Hypothalamus (tissue), 51 donors: ENCODE data around the gene STT3B.

ENCODE experiments used
- DNase-seq, 51 donors: peaks; one replicate each; lab custom pipeline; 2025; lab: John Stamatoyannopoulos, UW

The STT3B gene

GRCh38 chr3:31546162-31546561 is 13.4 kb downstream of the STT3B start:
- DNase-seq = no peak

GRCh38 chr3:31546725-31547124 is 14.0 kb downstream of the STT3B start:
- DNase-seq = no peak

DNA sequence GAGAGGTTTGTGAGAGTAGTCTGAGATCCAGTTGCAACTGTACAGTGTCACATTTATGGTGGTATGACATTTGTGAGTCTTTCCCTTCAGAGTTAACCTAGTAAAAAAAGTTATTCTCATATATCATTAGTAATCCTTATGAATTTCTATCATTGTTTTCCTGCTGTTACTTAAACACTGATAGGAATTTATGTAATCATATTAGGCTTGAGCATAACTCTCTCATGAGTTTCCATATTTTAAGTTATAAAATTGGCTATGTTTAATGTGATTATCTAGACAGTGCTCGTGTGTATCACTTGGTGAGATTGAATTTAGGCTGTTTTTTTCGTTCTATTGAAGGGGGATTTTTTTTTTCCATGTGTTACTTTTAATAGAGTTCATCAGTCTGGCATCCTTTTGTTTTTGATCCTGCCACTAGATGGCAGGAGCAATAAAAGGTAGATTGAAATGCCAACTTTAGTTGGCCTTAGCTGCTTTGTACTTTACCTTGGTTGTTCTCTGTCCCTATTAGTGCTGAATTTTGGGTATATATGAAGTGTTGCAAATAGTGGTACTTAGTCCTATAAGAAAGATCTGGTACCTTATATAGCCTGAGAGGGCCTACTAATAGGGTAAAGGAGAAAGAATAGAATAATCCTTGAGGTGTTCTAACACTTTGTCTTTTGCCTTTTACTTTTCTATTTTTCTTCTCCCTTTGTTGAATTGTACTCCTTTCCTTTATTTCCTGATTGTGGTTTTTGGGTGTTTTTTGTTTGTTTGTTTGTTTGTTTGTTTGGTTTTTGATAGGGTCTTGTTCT is 17.9 kb downstream of the STT3B start:
- no peak for DNase-seq

GRCh38 chr3:31551646-31552045 is 18.9 kb downstream of the STT3B start:
- DNase-seq = no peak

- DNase-seq = no peak
These were observed 19.4 kb downstream of the STT3B start for GRCh38 chr3:31552103-31552502.

GRCh38 chr3:31553258-31553657 is 20.5 kb downstream of the STT3B start:
- no peak for DNase-seq

- no peak for DNase-seq
These were observed 22.5 kb downstream of the STT3B start for GRCh38 chr3:31555204-31555603.

- no peak for DNase-seq
These were observed 27.3 kb downstream of the STT3B start for GRCh38 chr3:31559872-31560534.

DNA sequence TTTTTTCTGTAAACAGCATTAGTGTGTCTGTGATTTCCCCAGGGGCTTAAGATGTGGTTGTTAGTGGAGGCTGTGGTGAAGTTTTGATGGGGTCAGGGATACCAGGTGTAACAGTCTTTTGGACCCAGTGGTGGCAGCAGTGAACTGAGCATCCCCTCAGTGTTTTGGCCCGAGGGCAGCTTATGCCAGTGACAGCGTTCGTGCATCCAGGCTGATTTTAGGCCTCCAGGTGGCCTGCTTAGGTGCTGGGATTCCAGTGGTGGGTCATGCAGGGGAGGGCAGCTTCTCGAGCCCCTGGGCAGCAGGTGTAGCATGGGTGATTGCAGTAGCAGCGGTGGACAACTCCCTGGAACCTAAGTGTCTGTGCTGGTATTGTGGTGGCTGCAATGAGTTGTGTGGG is 29.2 kb downstream of the STT3B start:
- no peak for DNase-seq

DNA sequence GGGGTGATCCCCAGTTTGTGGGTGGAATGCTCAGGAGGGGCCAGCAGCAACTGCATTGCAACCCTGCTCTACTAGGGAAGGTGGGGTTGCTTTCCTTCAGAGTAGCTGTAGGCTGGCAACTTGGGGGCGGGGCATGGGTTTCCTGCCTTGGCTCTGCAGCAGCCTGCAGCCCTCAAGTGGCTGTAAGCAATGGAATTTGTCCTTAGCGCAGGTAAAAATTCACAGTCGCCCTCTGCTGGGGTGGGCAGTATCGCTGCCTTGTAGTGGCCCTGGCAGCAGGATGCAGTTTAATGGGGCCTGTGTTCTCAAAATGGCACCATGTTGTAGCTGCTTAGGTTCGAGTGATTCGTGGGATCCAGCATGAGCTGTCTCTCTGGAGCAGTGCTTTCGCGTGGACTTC is 29.8 kb downstream of the STT3B start:
- DNase-seq = no peak

- no peak for DNase-seq
These were observed 32.6 kb downstream of the STT3B start for GRCh38 chr3:31565288-31565687.

DNA sequence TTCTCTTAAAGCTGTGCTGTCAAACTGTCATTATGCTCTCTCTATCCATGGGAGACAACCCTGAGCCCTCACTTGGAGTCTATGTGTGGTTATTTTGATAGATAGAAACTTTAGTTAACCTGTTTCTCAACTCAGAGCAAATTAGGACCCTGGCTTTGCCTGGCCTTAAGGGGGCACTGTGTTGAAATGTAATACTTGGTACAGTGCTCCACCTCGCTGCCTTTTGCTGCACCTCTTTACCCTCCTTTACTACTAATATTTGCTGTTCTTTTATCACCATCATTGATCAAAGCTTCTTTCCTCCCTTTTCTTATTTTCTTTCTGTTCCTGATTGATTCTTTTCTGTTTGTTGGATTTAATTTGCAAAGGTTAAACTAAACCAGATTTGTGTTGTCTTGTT is 34.3 kb downstream of the STT3B start:
- DNase-seq = no peak

- DNase-seq = no peak
These were observed 35.9 kb downstream of the STT3B start for GRCh38 chr3:31568649-31569048.

- no peak for DNase-seq
These were observed 38.6 kb downstream of the STT3B start for GRCh38 chr3:31571325-31571724.

DNA sequence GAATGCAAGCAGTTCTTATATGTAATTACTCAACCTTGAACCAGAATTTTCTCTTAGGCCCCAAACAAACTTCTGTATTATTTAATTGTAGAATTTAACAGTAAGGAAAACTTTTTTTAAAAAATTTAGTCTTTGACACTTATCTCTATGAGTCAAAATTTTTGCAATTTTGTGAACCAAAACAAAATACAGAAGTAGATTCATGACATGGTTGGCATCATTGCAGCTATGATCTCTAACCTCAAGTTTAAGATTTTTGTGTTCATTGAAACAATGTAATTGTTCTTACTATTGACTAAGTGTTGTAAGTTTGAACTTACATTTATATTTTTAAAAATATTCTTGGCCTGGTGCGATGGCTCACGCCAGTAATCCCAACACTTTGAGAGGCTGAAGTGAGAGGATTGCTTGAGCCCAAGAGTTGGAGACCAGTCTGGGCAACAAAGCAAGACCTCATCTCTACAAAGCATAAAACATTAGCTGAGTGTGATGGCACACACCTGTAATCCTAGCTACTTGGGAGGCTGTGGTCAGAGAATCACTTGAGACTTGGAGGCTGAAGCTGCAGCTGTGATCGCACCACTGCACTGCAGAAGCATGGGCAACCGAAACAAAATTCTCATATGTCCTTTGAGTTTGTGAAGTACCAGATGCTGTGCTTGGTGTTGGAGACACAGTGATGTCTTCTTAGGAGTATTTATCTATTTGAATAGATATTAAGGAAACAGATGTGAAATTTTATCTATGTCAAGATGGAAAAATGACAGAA is 39.7 kb downstream of the STT3B start:
- DNase-seq = no peak

DNA sequence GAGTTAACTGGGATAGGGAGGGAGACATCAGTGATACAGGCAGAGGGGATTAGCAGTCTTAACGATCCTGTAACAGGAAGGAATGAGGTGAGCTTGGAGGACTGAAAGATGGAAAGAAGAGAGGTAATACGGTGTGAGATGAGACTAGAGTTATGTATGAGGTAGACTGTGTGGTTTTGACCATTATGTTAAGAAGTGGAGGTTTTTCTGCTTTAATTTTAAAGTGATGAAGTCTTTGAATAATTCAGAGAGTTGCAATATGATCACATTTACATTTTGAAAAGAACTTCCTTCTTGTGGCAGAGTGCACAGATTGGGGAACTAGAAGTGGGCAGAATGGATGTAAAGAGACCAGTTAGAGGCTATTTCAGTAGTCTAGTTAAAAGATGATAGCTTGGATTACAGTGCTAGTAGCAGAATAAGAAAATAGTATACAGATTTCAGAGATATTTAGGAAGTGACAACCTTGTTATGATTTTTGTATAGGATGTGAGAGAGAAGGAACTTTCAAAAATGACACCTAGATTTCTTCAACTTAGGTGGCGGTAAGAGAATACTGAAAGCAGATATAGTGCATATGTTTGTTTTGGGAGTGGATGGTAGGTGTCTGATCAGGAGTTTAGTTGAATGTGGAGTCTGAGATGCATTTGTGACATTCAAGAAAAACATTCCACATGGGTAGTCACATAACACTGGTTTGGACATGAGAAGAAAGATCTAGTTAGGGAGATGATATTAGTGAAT is 40.5 kb downstream of the STT3B start:
- DNase-seq = no peak

GRCh38 chr3:31575448-31575847 is 42.7 kb downstream of the STT3B start:
- no peak for DNase-seq

DNA sequence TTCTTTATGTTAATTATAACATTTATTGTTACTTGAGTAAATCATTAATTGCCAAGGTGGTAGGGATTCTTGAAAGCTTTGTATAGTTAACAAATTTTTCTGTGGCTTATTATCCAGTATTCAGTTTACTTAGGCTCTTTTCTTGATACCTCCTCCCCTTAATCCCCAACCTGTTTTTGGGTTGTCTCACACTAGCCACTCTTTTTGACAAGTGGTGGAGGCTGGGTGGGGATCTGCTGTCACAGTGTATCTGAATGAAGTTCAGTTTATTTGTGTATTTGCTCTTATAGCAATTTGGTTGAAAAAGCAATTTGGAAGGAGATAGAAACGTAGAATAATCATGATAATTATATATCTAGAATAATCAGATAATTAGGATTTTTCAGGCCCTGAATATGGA is 43.8 kb downstream of the STT3B start:
- no peak for DNase-seq

DNA sequence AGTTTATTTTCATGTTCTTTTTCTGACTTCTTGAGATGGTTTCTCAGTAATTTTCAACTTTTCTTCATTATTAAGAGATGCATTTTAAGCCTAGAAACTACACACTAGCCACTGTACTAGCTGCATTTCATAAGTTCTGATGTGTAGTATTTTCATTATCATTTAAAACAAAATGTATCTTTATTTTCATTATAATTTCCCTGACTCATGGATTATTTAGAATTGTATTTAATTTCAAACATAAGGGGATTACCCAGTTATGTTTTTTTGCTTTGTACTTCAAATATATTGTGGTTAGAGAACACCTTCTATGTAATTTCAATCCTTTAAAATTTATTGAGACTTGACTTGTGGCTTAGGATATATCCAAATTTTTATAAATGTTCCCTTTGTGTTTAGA is 44.5 kb downstream of the STT3B start:
- no peak for DNase-seq

- no peak for DNase-seq
These were observed 47.1 kb downstream of the STT3B start for GRCh38 chr3:31579828-31580227.

- DNase-seq = no peak
These were observed 47.9 kb downstream of the STT3B start for GRCh38 chr3:31580645-31581044.
